ENCODE results near the gene CYTH3. TPM values are rescaled to one million over a fixed set of nuclear protein-coding genes. Genes with fewer than 3 reads are reported as not detected.

CYTH3 gene
- total RNA-seq, 1 experiment from 2014 or later: 16.7 TPM

DNA sequence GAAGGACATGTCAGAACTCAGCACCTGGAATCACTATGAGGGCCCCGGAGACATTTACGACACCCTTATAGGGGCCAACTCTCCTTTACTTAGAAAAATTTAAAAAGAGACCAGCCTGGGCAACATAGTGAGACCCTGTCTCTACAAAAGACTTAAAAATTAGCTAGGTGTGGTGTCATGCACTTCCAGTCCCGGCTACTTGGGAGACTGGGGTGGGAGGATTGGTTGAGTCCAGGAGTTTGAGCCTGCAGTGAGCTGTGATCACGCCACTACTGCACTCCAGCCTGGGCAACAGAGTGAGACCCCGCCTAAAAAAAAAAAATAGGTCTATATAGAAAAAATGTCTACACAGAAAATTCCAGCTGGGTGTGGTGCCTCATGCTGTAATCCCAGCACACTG is 7.5 kb upstream of the CYTH3 start:
- Histone ChIP-seq H2AFZ (ENCODE audit: low read depth, low read length, poor library complexity, severe bottlenecking) (no peak overlapping the region), H3K27ac (ENCODE audit: low read depth, low read length) (no peak overlapping the region), H3K36me3 (ENCODE audit: control insufficient read depth in 1 of 2, insufficient read depth in 2 of 2, low read length in 2 of 2) (no peaks in the 10 kb centered on the region), H3K4me2 (ENCODE audit: low read length) (no peak overlapping the region), H4K20me1 (ENCODE audit: insufficient read depth) (no peaks in the 10 kb centered on the region), H3K9me2 (ENCODE audit: insufficient read depth) (no peaks in the 10 kb centered on the region), H3K9ac (ENCODE audit: low read length) (no peak overlapping the region), H3K9me3 (ENCODE audit: control insufficient read depth in 1 of 2, insufficient read depth in 1 of 2, low read depth in 1 of 2, low read length in 2 of 2) (no peaks in the 10 kb centered on the region), H3K4me3 (replicated peaks in 1 of 2; ENCODE audit: low read depth in 1 of 2, low read length in 2 of 2) (no peak overlapping the region), H3K4me1 (ENCODE audit: control insufficient read depth in 1 of 2, insufficient read depth in 2 of 2, low read length in 2 of 2) (peaks cover 25 to 40% of the 10 kb centered on the region in 2 experiments), H3K79me2 (ENCODE audit: insufficient read depth, low read length) (no peaks in the 10 kb centered on the region), H3K27me3 (ENCODE audit: insufficient read depth, low read length) (no peaks in the 10 kb centered on the region)
- ChIA-PET POLR2A (no interaction called here), RAD21 (ENCODE audit: low non-redundant PET in 1 of 2, low total read pairs in 2 of 2, uncharacterized antibody in 2 of 2, unreplicated experiment in 2 of 2) (interaction anchor here in 1 of 2 experiments (0.6 kb wide), 1 partner anchor 33 kb away, joined by 3 read pairs; no protein-coding TSS in a partner anchor), CTCF (no interaction called here)
- no TSS peak for BruUV-seq (replicated peaks)
- no peak for ATAC-seq
- TF ChIP-seq EGR1 (IDR thresholded peaks at IDR 0.05; ENCODE audit: low read depth): no peak
- TF ChIP-seq POLR2A (IDR thresholded peaks at IDR 0.05; ENCODE audit: borderline replicate concordance, extremely low read depth, insufficient read depth, insufficient read length): no peak
- no peak for TF ChIP-seq CEBPB (IDR thresholded peaks at IDR 0.05; ENCODE audit: low read depth)
- TF ChIP-seq, protein P1, sequence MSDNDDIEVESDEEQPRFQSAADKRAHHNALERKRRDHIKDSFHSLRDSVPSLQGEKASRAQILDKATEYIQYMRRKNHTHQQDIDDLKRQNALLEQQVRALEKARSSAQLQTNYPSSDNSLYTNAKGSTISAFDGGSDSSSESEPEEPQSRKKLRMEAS (IDR thresholded peaks at IDR 0.05): no peak
- no peak for TF ChIP-seq RAD21 (IDR thresholded peaks at IDR 0.05; ENCODE audit: low read depth)
- TF ChIP-seq EZH2phosphoT487 (IDR thresholded peaks at IDR 0.05; ENCODE audit: borderline replicate concordance): no peak
- TF ChIP-seq, protein P2, sequence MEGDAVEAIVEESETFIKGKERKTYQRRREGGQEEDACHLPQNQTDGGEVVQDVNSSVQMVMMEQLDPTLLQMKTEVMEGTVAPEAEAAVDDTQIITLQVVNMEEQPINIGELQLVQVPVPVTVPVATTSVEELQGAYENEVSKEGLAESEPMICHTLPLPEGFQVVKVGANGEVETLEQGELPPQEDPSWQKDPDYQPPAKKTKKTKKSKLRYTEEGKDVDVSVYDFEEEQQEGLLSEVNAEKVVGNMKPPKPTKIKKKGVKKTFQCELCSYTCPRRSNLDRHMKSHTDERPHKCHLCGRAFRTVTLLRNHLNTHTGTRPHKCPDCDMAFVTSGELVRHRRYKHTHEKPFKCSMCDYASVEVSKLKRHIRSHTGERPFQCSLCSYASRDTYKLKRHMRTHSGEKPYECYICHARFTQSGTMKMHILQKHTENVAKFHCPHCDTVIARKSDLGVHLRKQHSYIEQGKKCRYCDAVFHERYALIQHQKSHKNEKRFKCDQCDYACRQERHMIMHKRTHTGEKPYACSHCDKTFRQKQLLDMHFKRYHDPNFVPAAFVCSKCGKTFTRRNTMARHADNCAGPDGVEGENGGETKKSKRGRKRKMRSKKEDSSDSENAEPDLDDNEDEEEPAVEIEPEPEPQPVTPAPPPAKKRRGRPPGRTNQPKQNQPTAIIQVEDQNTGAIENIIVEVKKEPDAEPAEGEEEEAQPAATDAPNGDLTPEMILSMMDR (IDR thresholded peaks at IDR 0.05 in 2 of 3, conservative IDR thresholded peaks at IDR 0.05 in 1 of 3; ENCODE audit: borderline replicate concordance in 1 of 3, insufficient read depth in 1 of 3, low read depth in 2 of 3, low read length in 2 of 3): no peak
- no peak for TF ChIP-seq TCF7L2 (IDR thresholded peaks at IDR 0.05; ENCODE audit: borderline replicate concordance, extremely low read depth, insufficient read depth, insufficient read length)
- TF ChIP-seq ZFX (IDR thresholded peaks at IDR 0.05): no peak
- TF ChIP-seq EZH2 (IDR thresholded peaks at IDR 0.05): no peak
- TF ChIP-seq YY1 (IDR thresholded peaks at IDR 0.05; ENCODE audit: extremely low read depth, insufficient replicate concordance, low read depth, low read length): no peak
- no peak for DNase-seq (ENCODE audit: low read depth, low spot score)
- intact Hi-C loops (cut with micrococcal nuclease): no loop called here
